CD14-positive monocyte (primary cell): ENCODE measurements around the gene ASS1. TPM values are rescaled to one million over a fixed set of nuclear protein-coding genes. Genes with fewer than 3 reads are reported as not detected.

Experiments used
- DNase-seq, 3 donors: peaks; one replicate each; pipeline ENCODE4 v3.0.0-alpha.2; 2011 to 2022
- H2AFZ ChIP-seq: 2 replicates; pipeline ENCODE4 v1.6.0; 2012; ENCODE audit warnings: mild to moderate bottlenecking, low read depth, low read length, inconsistent platforms; ENCODE audit not compliant: insufficient read depth, poor library complexity, severe bottlenecking
- H3K27ac ChIP-seq, 2 donors: 1 replicate in 1 of 2; 2 replicates in 1 of 2; pipeline ENCODE4 v1.5.1; 2012 to 2013; ENCODE audit warnings: low read length in 2 of 2, control low read depth in 1 of 2, inconsistent platforms in 1 of 2, low read depth in 1 of 2, mild to moderate bottlenecking in 1 of 2
- H3K27me3 ChIP-seq, 2 donors: one replicate each; pipeline versions ENCODE4 v1.6.0 to v1.6.1; 2011 to 2013; ENCODE audit warnings: low read length in 2 of 2; ENCODE audit not compliant: control insufficient read depth in 2 of 2, insufficient read depth in 2 of 2
- H3K36me3 ChIP-seq, 2 donors: replicated peaks in 1 of 2; 1 replicate in 1 of 2; 2 replicates in 1 of 2; pipeline versions ENCODE4 v1.5.1 to v1.6.1; 2012 to 2013; ENCODE audit warnings: low read length in 2 of 2, control low read depth in 1 of 2, inconsistent platforms in 1 of 2, mild to moderate bottlenecking in 1 of 2; ENCODE audit not compliant: insufficient read depth in 2 of 2, control insufficient read depth in 1 of 2
- H3K4me1 ChIP-seq, 2 donors: 1 replicate in 1 of 2; 2 replicates in 1 of 2; pipeline versions ENCODE4 v1.5.1 to v1.6.1; 2012 to 2013; ENCODE audit warnings: low read length in 2 of 2, control low read depth in 1 of 2, inconsistent platforms in 1 of 2, mild to moderate bottlenecking in 1 of 2, moderate library complexity in 1 of 2; ENCODE audit not compliant: insufficient read depth in 2 of 2, control insufficient read depth in 1 of 2
- H3K4me2 ChIP-seq: replicated peaks from 2 replicates; pipeline ENCODE3; 2012; ENCODE audit warnings: low read length, moderate library complexity, mild to moderate bottlenecking; ENCODE audit not compliant: poor library complexity, severe bottlenecking; ENCODE audit errors: extremely low read depth
- H3K4me3 ChIP-seq, 3 experiments: fragments of 200-600 bp in 1 of 3; sonication (generic) in 1 of 3; replicated peaks in 1 of 3; 1 replicate in 2 of 3; 2 replicates in 1 of 3; pipeline ENCODE4 v1.5.1; 2011 to 2013; ENCODE audit warnings: low read length in 3 of 3, mild to moderate bottlenecking in 3 of 3, control low read depth in 2 of 3, low read depth in 2 of 3, inconsistent platforms in 1 of 3, moderate library complexity in 1 of 3
- H3K79me2 ChIP-seq: 2 replicates; pipeline ENCODE4 v1.6.0; 2012; ENCODE audit warnings: mild to moderate bottlenecking, control low read depth, inconsistent platforms, low read length, moderate library complexity; ENCODE audit not compliant: insufficient read depth
- H3K9ac ChIP-seq: 2 replicates; pipeline ENCODE4 v1.6.0; 2017; ENCODE audit warnings: low read length, mild to moderate bottlenecking; ENCODE audit not compliant: insufficient read depth, poor library complexity, severe bottlenecking
- H3K9me3 ChIP-seq, 2 donors: replicated peaks in 1 of 2; 1 replicate in 1 of 2; 2 replicates in 1 of 2; pipeline versions ENCODE4 v1.5.1 to v1.6.1; 2012 to 2013; ENCODE audit warnings: low read length in 2 of 2, control low read depth in 1 of 2; ENCODE audit not compliant: control insufficient read depth in 1 of 2, insufficient read depth in 1 of 2
- H4K20me1 ChIP-seq: 2 replicates; pipeline ENCODE4 v1.6.0; 2012; ENCODE audit warnings: mild to moderate bottlenecking, low read length, control low read depth, moderate library complexity; ENCODE audit not compliant: insufficient read depth
- H3K27ac Mint-ChIP-seq, 7 donors: one replicate each; pipeline ENCODE4 v1.8.0; 2020; ENCODE audit warnings: mild to moderate bottlenecking in 7 of 7, mixed read lengths in 7 of 7, moderate library complexity in 6 of 7, inconsistent platforms in 2 of 7
- H3K27me3 Mint-ChIP-seq, 3 donors: one replicate each; pipeline ENCODE4 v1.8.0; 2021 to 2022; ENCODE audit warnings: low read depth in 3 of 3, mild to moderate bottlenecking in 3 of 3, mixed read lengths in 3 of 3, moderate library complexity in 3 of 3, inconsistent platforms in 1 of 3
- H3K36me3 Mint-ChIP-seq, 2 donors: one replicate each; pipeline ENCODE4 v1.8.0; 2020; ENCODE audit warnings: mixed read lengths in 2 of 2, inconsistent platforms in 1 of 2, mild to moderate bottlenecking in 1 of 2
- H3K4me1 Mint-ChIP-seq: one replicate; pipeline ENCODE4 v1.8.0; 2020; ENCODE audit warnings: mild to moderate bottlenecking, mixed read lengths
- H3K4me3 Mint-ChIP-seq, 2 donors: one replicate each; pipeline ENCODE4 v1.8.0; 2020; ENCODE audit warnings: mild to moderate bottlenecking in 2 of 2, mixed read lengths in 2 of 2, moderate library complexity in 1 of 2
- H3K9me3 Mint-ChIP-seq, 7 donors: one replicate each; pipeline ENCODE4 v1.8.0; 2020 to 2022; ENCODE audit warnings: mixed read lengths in 7 of 7, mild to moderate bottlenecking in 6 of 7, moderate library complexity in 6 of 7, inconsistent platforms in 2 of 7
- WGBS: methylation state at CpG from one replicate; pipeline ENCODE4 v1.1.5; 2013; ENCODE audit warnings: missing lambda C conversion rate; ENCODE audit not compliant: insufficient coverage; 5-methylcytosine and 5-hydroxymethylcytosine counted together
- intact Hi-C, 2 donors: fragments of 100-400 bp; cut with micrococcal nuclease; formaldehyde crosslinking; loops; one replicate each; pipeline versions ENCODE4 v1.15.0 to v1.15.1; 2023
- polyA plus RNA-seq, 3 donors: library from polyadenylated mRNA; depleted of rRNA in 1 of 3; unstranded in 2 of 3; stranded (reverse) in 1 of 3; fragments of 300-500 nt in 2 of 3; fragments of >200 nt in 1 of 3; fragmentation: Illumina TruSeq in 2 of 3; gene quantifications; 1 replicate in 2 of 3; 2 replicates in 1 of 3; pipeline ENCODE4 v1.2.3, GENCODE V29; 2012 to 2021
- TF ChIP-seq, protein P1 (sequence below): fragments of 200-600 bp; IDR thresholded peaks from one replicate; pipeline ENCODE4 v1.8.0; 2022; ENCODE audit warnings: antibody characterized with exemption, mild to moderate bottlenecking

Gene ASS1
- polyA plus RNA-seq, 3 donors = not detected

DNA sequence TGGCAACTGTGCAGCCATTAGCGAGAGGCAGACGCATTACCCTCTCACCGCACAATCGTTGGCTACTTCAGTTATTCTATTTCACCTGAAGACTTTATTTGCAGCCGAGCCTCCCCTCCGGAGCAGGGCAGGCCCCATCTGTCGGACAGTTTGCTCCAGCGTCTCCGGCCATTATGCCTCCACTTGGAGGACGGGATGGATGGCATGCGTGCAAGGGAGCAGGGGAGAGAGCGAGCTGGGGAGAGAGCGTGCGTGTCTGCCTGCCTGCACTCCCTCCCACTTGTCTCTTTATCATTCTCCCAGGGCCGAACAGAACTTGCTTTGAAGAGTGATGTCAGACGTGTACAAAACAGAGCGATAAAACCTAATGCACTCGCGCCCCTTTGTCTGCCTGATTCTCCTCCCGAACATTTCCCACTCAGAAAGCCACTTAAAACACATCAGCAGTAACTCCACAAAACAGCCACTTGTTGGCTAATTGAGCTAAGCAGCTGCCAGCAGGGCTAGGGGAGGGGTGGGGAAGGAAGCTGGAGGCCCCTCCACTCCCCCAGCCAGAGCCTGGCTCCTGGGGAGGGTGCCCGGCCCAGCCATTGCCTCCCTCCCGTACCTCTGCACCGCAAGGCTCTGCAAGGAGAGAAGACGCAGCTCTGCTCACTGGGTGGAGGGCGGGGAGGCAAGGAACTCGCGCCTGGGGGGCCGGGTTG is 91.2 kb downstream of the ASS1 start:
- H3K4me3 Mint-ChIP-seq = peak overlapping the region in 1 of 2 donors; percentile 80
- H3K27me3 ChIP-seq = peaks cover 24 to 50% of the 10 kb centered on the region in 2 donors
- no peaks in the 10 kb centered on the region for H4K20me1 ChIP-seq
- no peaks in the 10 kb centered on the region for H3K4me1 ChIP-seq
- no peak overlapping the region for H3K27ac Mint-ChIP-seq
- no peak overlapping the region for H3K4me3 ChIP-seq
- peaks cover 55 to 71% (median 62%) of the 10 kb centered on the region in 3 donors for H3K27me3 Mint-ChIP-seq
- peaks cover 0 to 3% (median 2%) of the 10 kb centered on the region in 7 donors for H3K9me3 Mint-ChIP-seq
- 13% methylated on average over 8 of the region's 28 CpGs for WGBS
- no peak overlapping the region for H3K27ac ChIP-seq
- H3K4me2 ChIP-seq = no peak overlapping the region
- no peaks in the 10 kb centered on the region for H3K9me3 ChIP-seq
- H3K9ac ChIP-seq = no peak overlapping the region
- intact Hi-C loops = no loop called here
- H3K79me2 ChIP-seq = no peaks in the 10 kb centered on the region
- no peak overlapping the region for H2AFZ ChIP-seq
- H3K36me3 ChIP-seq = no peaks in the 10 kb centered on the region
- no peaks in the 10 kb centered on the region for H3K36me3 Mint-ChIP-seq
- peaks cover 4% of the 10 kb centered on the region for H3K4me1 Mint-ChIP-seq
- DNase-seq = no peak
- TF ChIP-seq, protein P1, sequence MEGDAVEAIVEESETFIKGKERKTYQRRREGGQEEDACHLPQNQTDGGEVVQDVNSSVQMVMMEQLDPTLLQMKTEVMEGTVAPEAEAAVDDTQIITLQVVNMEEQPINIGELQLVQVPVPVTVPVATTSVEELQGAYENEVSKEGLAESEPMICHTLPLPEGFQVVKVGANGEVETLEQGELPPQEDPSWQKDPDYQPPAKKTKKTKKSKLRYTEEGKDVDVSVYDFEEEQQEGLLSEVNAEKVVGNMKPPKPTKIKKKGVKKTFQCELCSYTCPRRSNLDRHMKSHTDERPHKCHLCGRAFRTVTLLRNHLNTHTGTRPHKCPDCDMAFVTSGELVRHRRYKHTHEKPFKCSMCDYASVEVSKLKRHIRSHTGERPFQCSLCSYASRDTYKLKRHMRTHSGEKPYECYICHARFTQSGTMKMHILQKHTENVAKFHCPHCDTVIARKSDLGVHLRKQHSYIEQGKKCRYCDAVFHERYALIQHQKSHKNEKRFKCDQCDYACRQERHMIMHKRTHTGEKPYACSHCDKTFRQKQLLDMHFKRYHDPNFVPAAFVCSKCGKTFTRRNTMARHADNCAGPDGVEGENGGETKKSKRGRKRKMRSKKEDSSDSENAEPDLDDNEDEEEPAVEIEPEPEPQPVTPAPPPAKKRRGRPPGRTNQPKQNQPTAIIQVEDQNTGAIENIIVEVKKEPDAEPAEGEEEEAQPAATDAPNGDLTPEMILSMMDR = no peak

DNA sequence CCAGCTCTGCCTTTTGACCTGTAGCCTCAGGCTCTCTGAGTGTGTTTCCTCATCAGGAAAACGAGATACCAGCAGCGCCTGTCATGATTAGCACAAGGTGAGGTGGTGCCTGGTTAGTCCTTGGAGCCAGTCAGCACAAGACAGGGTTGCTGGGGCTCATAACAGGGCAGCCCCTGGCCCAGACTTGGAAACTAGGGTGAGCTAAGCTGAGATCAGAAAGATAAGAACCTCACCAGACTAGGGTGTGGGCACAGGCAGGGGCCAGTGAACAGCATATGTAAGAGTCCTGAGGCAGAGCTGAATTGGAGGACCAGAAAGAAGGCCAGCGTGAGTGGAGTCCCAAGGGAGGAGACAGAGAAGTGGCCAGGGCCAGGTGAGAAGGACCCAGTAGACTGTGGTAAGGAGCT is 91.9 kb downstream of the ASS1 start:
- Mint-ChIP-seq H3K9me3 (peaks cover 0 to 3% (median 2%) of the 10 kb centered on the region in 7 donors), H3K4me3 (peak overlapping the region in 1 of 2 donors; percentile 28), H3K4me1 (peaks cover 4% of the 10 kb centered on the region), H3K27ac (no peak overlapping the region), H3K36me3 (no peaks in the 10 kb centered on the region), H3K27me3 (peaks cover 53 to 71% (median 58%) of the 10 kb centered on the region in 3 donors)
- Histone ChIP-seq H3K9me3 (no peaks in the 10 kb centered on the region), H3K36me3 (no peaks in the 10 kb centered on the region), H4K20me1 (no peaks in the 10 kb centered on the region), H3K4me1 (no peaks in the 10 kb centered on the region), H3K79me2 (no peaks in the 10 kb centered on the region), H3K4me2 (no peak overlapping the region), H3K27me3 (peaks cover 24 to 50% of the 10 kb centered on the region in 2 donors), H3K9ac (no peak overlapping the region), H3K4me3 (no peak overlapping the region), H3K27ac (no peak overlapping the region), H2AFZ (no peak overlapping the region)
- TF ChIP-seq, protein P1 = no peak
- no peak for DNase-seq
- intact Hi-C loops = no loop called here
- 92% methylated on average over 2 of the region's 3 CpGs for WGBS
